MG63 (cell line): ENCODE measurements around the gene RIN3. TPM values are rescaled to one million over a fixed set of nuclear protein-coding genes. Genes with fewer than 3 reads are reported as not detected.

Experiments used
- DNase-seq: peaks from one replicate; pipeline ENCODE4 v3.0.0-alpha.2; 2020
- H3K27me3 ChIP-seq: fragments of 250-450 bp; sonication (Bioruptor Pico); 2 replicates; pipeline ENCODE4 v1.5.1; 2020; ENCODE audit warnings: mild to moderate bottlenecking, moderate library complexity
- H3K36me3 ChIP-seq: fragments of 250-450 bp; sonication (Bioruptor Pico); 2 replicates; pipeline ENCODE4 v1.5.1; 2020; ENCODE audit warnings: mild to moderate bottlenecking, moderate library complexity
- H3K4me3 ChIP-seq: fragments of 250-450 bp; sonication (Bioruptor Pico); 2 replicates; pipeline ENCODE4 v1.5.1; 2020; ENCODE audit warnings: mild to moderate bottlenecking, moderate library complexity
- H3K9me3 ChIP-seq: fragments of 250-450 bp; sonication (Bioruptor Pico); 2 replicates; pipeline ENCODE4 v1.5.1; 2020; ENCODE audit warnings: mild to moderate bottlenecking, moderate library complexity
- total RNA-seq: library from RNA; depleted of rRNA; stranded (reverse); fragments of >200 nt; shearing (Covaris generic); gene quantifications from 2 replicates; pipeline ENCODE4 v1.2.3, GENCODE V29; 2014; ENCODE audit warnings: low replicate concordance

Gene RIN3
- total RNA-seq, 1 experiment from 2014 or later: 1.4 TPM

DNA sequence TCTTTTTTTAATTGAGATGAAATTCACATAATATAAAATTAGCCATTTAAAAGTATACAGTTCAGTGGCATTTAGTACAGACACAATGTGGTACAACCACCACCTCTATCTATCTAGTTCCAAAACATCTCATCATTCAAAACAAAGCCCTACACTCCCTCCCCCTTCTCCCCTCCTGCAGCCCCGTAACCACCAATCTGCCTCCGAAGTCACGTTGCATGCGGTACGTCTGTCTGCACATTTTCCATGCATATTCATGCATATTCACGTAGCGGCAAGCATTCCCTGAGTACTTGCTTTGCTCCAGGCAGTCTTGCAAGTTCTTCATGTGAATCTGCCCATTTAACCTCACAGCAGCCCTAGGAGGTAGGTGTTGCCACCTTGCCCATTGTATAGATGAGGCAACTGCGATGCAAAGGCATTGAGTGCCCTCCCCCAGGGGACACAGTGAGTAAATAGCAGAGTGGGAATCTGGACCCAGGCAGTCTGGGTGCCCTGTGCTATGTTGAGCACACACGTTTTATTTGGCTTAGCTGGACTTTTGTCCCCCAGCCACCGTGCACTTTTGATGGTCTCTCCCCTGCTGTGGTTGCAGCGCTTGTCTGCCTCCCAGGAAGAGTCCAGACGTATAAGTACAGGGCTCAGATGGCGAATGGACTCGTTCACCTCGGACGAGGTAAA, 43.4 kb downstream of the RIN3 start:
- H3K27me3 ChIP-seq: no peaks in the 10 kb centered on the region
- H3K36me3 ChIP-seq: peaks cover 3% of the 10 kb centered on the region; the same call in 1 of the 2 replicates
- no peaks in the 10 kb centered on the region for H3K9me3 ChIP-seq
- H3K4me3 ChIP-seq: no peak overlapping the region
- DNase-seq: no peak

DNA sequence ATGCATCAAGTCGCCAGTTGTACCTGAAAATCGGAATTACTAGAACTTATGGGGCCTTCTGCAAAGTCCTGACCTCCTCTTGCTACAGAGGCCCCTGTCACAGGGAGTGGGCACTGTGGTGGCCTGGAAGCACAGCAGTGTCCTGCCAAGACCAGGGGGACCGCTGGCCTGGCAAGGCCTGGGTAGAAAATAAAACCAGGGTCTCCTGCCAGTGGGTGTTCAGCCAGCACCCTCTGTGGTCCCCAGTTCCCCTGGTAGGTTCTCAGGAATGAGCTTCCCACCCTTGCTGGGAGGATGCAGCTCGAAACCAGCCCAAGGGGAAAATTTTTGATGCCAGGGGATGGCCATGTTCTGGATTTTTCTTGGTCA, 43.9 kb downstream of the RIN3 start:
- peaks cover 3% of the 10 kb centered on the region; the same call in 1 of the 2 replicates for H3K36me3 ChIP-seq
- H3K27me3 ChIP-seq: no peaks in the 10 kb centered on the region
- no peak overlapping the region for H3K4me3 ChIP-seq
- H3K9me3 ChIP-seq: no peaks in the 10 kb centered on the region
- DNase-seq: no peak

DNA sequence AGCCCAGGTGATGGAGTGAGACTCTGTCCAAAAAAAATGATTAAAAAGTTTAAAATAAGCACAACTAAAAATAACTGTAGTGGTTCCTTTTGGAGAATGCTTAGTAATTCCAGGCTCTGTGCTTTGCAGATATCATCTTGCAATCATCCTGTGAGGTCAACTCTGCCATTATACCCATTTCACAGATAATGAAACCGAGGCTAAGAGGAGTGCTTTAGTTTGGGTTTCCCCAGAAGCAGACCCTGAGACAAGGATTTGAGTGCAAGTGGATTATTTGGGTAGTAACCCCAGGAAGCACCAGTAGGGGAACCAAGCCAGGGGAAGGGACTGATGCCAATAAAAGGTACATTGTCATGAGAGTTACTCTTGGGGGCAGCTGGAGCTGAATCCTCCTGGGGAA, 44.7 kb downstream of the RIN3 start:
- DNase-seq: no peak

GRCh38 chr14:92559486-92559885, 45.9 kb downstream of the RIN3 start:
- no peaks in the 10 kb centered on the region for H3K27me3 ChIP-seq
- peaks cover 3% of the 10 kb centered on the region; the same call in 1 of the 2 replicates for H3K36me3 ChIP-seq
- no peak for DNase-seq
- H3K4me3 ChIP-seq: no peak overlapping the region
- H3K9me3 ChIP-seq: no peaks in the 10 kb centered on the region

More for the DNA sequence above, 44.7 kb downstream of the RIN3 start:
- no peaks in the 10 kb centered on the region for H3K27me3 ChIP-seq
- peaks cover 3% of the 10 kb centered on the region; the same call in 1 of the 2 replicates for H3K36me3 ChIP-seq
- H3K9me3 ChIP-seq: no peaks in the 10 kb centered on the region
- H3K4me3 ChIP-seq: no peak overlapping the region

DNA sequence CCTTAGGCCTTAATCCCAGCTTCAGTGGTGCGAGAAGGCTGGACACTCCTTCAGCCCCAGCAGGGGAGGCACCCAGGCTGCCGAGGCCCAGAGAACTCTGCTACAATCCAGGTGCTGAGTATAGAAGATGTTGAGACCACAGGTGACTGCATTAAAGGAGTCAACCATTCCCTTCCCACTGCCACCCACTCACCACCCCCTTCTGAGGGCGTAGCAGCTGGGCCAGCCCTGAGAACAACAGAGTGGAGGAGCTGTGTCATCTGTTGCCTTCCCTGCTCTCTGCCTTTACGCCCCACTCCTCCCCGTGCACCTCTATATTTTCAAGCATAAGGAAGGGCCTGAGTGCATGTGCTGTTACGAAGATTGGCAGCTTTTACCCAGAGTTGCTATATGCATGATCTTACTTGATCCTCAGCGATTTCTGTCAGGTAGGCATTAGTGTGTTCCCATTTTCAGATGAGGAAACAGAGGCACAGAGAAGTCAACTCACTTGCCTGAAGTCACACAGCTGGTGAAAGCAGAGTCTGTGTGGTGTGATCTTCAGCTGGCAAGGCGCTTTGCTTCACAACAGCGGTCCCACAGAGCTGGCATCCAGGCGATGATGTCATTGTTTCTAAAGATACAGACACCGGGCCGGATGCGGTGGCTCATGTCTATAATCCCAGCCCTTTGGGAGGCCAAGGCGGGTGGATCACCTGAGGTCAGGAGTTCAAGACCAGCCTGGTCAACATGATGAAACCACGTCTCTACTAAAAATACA, 46.7 kb downstream of the RIN3 start:
- no peaks in the 10 kb centered on the region for H3K27me3 ChIP-seq
- H3K36me3 ChIP-seq: peaks cover 3% of the 10 kb centered on the region; the same call in 1 of the 2 replicates
- H3K4me3 ChIP-seq: no peak overlapping the region
- H3K9me3 ChIP-seq: no peaks in the 10 kb centered on the region
- no peak for DNase-seq

- Histone ChIP-seq H3K4me3 (no peak overlapping the region), H3K36me3 (no peaks in the 10 kb centered on the region; the same call in 1 of the 2 replicates), H3K27me3 (no peaks in the 10 kb centered on the region), H3K9me3 (no peaks in the 10 kb centered on the region)
- no peak for DNase-seq
These were observed 48.4 kb downstream of the RIN3 start for GRCh38 chr14:92561906-92562479.

DNA sequence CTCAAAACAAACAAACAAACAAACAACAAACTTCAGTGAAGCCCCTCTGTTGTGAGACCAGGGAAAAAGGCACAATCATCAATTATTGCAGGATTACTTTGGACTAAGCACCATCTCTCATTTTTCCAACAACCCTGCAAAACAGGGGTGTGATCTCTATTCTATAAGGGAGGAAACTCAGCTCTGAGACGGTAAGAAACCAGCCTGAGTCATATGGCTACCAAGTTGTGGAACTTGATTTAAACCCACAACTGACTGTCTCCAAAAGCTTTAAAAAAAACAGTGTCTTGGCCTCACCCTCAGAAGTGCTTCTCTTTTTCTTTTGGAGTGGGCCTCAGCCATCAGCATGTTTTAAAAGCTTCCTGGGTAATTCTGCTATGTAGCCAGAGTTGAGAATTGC, 49.8 kb downstream of the RIN3 start:
- H3K4me3 ChIP-seq: no peak overlapping the region
- no peaks in the 10 kb centered on the region for H3K9me3 ChIP-seq
- H3K27me3 ChIP-seq: no peaks in the 10 kb centered on the region
- no peak for DNase-seq
- no peaks in the 10 kb centered on the region; the same call in 1 of the 2 replicates for H3K36me3 ChIP-seq

DNA sequence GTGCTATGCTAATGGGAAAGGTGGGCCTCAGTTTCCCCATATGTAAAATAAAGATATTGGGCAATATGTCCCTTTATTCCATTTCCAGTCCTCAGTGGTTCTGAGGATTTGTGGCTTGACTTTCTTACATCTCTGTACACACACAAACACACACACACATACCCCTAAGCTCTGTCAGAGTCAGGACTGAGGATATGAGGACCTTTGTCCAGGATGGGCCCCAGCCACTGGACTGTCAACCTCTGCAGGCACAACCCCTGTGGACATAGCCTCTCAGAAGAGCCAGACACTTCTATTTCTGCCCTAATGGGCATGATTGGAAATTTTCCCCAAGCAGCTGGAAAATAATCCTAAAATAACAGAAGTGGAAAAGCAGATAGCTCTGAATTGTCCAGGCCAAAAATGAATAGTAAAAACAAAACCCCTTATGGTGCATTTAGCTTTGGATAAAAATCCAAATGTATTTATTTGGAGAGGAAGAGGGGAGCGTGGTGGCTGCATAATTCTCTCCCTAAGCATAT, 50.2 kb downstream of the RIN3 start:
- Histone ChIP-seq H3K27me3 (no peaks in the 10 kb centered on the region), H3K4me3 (no peak overlapping the region)

DNA sequence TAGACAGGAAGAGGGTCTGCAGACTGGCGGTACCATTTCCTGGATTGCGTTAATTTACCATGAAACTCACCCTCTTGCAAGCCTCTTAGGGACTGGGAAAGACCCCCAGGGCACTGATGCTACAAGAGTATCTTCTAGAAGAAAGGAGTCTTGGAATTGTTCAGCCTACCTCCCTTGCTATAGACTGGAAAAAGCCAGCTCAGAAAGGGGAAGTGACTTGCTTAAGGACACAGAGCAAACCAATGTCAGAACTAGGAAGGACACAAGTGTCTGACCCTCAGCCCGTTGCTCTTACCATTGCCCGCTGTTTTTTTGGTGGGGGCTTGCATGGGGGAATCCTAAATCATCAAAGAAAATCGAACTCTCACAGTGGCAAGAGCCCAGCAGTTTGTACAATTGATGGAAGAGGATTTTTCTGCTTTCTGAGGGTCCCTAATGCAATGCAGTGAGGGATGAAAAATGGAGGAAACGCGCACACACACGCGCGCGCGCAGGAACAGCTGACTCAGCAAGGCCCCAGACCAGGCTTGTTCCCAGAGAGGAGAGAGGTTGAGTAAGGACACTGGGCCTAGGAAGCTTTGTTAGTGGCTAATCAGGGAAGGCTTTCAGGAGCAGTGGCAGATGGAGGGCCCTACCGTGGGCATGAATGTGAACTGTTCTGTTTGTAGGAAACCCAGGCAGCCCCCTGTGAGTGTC, 50.9 kb downstream of the RIN3 start:
- H3K4me3 ChIP-seq: no peak overlapping the region
- no peaks in the 10 kb centered on the region for H3K27me3 ChIP-seq

More for the DNA sequence above, 50.2 kb downstream of the RIN3 start:
- no peaks in the 10 kb centered on the region; the same call in 1 of the 2 replicates for H3K36me3 ChIP-seq
- DNase-seq: no peak
- H3K9me3 ChIP-seq: no peaks in the 10 kb centered on the region

DNA sequence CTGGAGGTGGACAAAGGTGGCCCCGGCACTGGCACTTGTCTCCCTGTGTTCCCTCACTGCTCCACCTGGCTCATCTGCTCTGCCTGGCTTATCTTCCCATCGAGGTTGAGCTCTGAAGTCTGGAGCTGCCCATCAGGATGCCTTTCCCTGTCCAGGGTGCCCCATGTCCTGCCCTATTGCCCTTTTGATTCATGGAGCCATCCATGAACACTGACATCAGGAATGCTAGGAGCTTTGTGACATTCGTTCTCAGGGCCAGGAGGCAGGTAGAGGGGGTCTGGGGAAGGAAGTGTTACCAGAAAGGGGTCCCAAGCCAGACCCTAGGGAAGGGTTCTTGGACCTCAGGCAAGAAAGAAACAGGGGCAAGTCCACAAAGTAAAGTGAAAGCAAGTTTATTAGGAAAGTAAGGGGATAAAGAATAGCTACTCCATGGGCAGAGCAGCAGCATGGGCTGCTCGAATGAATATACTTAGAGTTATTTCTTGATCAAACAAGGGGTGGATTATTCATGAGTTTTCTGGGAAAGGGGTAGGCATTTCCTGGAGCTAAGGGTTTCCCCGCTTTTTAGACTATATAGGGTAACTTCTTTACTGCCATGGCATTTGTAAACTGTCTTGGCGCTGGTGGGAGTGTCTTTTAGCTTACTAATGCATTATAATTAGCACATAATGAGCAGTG, 51.6 kb downstream of the RIN3 start:
- DNase-seq: no peak
- Histone ChIP-seq H3K27me3 (no peaks in the 10 kb centered on the region), H3K9me3 (no peaks in the 10 kb centered on the region), H3K4me3 (no peak overlapping the region), H3K36me3 (no peaks in the 10 kb centered on the region; the same call in 1 of the 2 replicates)

More for the DNA sequence above, 50.9 kb downstream of the RIN3 start:
- Histone ChIP-seq H3K9me3 (no peaks in the 10 kb centered on the region), H3K36me3 (no peaks in the 10 kb centered on the region; the same call in 1 of the 2 replicates)
- DNase-seq: no peak

GRCh38 chr14:92565718-92566115, 52.1 kb downstream of the RIN3 start:
- no peak for DNase-seq
- Histone ChIP-seq H3K4me3 (no peak overlapping the region), H3K9me3 (no peaks in the 10 kb centered on the region), H3K27me3 (no peaks in the 10 kb centered on the region), H3K36me3 (no peaks in the 10 kb centered on the region; the same call in 1 of the 2 replicates)

DNA sequence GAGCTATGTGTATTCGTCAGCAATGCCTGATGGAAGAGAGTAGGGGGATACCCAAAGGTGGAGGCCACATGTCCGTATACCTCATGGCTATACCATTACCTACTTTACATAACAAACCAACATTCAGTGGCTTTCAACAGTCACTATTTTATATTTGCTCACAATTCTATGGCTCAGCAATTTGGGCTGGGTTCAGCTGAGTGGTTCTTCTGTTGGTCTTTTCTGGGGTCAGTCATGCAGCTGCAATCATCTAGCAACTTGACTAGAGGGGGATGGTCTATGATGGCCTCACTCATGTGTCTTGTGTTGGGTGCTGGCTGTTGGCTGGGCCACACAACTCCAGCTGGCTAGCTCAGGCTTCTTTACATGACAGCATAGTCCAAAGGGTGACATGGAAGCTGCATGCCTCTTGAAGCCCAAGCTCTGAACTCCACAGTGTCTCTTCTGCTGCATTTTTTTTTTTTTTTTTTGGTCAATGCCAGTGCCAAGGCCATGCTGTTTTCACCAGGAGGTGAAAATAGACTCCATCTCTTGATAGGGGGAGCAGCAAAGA, 53.7 kb downstream of the RIN3 start:
- no peak for DNase-seq
- Histone ChIP-seq H3K9me3 (no peaks in the 10 kb centered on the region), H3K27me3 (no peaks in the 10 kb centered on the region), H3K36me3 (no peaks in the 10 kb centered on the region; the same call in 1 of the 2 replicates), H3K4me3 (no peak overlapping the region)

GRCh38 chr14:92568621-92569479, 55.3 kb downstream of the RIN3 start:
- Histone ChIP-seq H3K36me3 (no peaks in the 10 kb centered on the region), H3K9me3 (no peaks in the 10 kb centered on the region), H3K4me3 (no peak overlapping the region), H3K27me3 (no peaks in the 10 kb centered on the region)
- no peak for DNase-seq

DNA sequence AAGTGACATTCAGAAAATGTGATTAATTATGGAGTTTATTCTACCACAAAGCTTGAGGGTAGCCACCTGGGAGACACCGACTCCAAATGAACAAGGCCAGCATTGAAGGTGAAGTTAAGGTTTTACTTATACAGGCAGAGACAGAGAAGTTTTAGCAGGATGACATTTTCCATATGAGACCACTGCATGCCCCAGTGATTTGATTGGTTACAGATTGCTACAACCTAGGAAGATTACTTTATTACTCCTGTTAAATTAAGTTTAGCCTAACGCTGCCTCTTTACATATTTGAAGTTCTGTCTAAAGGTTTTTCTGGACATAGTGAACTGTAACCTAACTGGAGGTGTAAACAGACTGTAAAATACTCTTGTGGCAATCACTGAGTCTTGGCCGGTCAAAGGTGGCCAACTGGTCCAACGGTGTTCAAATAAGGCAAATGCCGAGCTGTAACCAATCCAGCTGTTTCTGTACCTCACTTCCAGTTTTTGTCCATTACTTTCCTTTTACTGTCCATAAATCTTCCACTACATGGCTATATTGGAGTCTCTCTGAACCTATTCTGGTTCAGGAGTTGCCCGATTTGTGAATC, 57.2 kb downstream of the RIN3 start:
- Histone ChIP-seq H3K36me3 (no peaks in the 10 kb centered on the region), H3K4me3 (no peak overlapping the region), H3K27me3 (no peaks in the 10 kb centered on the region), H3K9me3 (no peaks in the 10 kb centered on the region)
- DNase-seq: no peak

DNA sequence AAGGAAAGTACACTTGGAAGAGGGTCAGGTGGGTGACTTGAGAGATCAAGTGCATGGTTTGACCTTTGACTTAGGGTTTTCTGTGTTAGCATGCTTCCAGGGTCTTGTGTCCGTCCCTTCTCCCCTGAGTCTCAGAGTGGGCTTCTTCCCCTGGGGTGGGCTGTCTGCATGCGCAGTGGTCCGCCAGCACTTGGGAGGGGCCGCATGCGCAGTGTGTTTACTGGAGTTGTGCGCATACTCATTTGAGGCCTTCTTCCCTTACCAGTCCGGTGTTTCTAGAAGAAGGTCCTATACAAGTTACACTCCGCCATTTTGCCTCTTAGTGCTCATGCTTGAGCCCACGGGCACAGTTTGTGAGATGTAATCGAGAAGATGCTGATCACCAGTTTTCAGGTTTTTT, 58.5 kb downstream of the RIN3 start:
- H3K9me3 ChIP-seq: no peaks in the 10 kb centered on the region
- no peaks in the 10 kb centered on the region for H3K36me3 ChIP-seq
- DNase-seq: no peak
- no peaks in the 10 kb centered on the region for H3K27me3 ChIP-seq
- no peak overlapping the region for H3K4me3 ChIP-seq
